ENCODE results near the gene KMT5C. TPM values are rescaled to one million over a fixed set of nuclear protein-coding genes. Genes with fewer than 3 reads are reported as not detected.

KMT5C gene
- total and polyA plus RNA-seq, 9 donors, result 13.4 to 34.1 (median 23.2) TPM

DNA sequence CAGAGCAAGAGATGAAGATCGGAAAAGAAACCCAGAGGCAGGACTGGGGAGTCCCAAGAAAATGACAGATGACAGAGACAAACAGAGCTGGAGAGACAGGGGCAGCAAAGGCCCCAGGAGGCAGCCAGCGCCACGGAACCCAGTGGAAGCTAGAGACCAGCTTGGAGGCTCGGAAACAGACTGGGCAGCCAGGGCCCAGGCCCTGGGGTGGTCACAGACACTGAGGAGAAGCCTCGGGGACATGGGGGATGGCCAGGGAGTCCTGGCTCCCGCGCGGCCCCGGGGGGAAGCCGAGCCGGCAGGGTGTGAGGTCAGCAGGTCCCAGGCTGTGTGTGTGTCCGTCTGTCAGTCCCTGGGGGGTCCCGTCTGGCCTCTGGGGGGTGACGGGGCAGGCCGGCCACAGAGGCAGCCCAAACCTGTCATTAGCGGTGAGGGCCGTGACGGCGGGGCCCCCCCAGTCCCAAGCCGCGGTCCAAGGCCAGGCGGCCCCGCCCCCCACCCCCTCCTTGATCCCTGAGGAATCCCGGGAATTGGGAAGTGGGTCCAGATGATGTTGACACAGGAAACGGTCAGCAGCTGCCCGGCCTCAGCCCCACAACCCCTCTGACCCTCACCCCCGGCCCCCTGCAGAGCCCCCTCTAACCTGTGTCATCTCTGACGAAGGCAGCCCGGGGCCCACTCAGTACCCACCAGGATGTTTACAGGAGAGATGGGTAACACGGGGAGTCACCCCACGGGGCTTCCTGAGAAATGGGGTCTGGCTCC, 34.5 kb downstream of the KMT5C start:
- no peak overlapping the region for H3K27ac ChIP-seq (ENCODE audit: low read length)
- H3K4me3 ChIP-seq (ENCODE audit: low read length), result no peak overlapping the region
- no peaks in the 10 kb centered on the region for H3K36me3 ChIP-seq (ENCODE audit: control insufficient read depth, insufficient read depth, low read length)
- peaks cover 77% of the 10 kb centered on the region for H3K27me3 ChIP-seq (ENCODE audit: control insufficient read depth, insufficient read depth, low read length)
- H3K9me3 ChIP-seq (replicated peaks; ENCODE audit: control insufficient read depth, low read depth, low read length), result no peaks in the 10 kb centered on the region
- WGBS (ENCODE audit: insufficient coverage), result 8% methylated on average over 22 of the region's 31 CpGs
- DNase-seq, result no peak
- peaks cover 49% of the 10 kb centered on the region for H3K4me1 ChIP-seq (ENCODE audit: control insufficient read depth, insufficient read depth, low read length)

- no peaks in the 10 kb centered on the region for H3K36me3 ChIP-seq (ENCODE audit: control insufficient read depth, insufficient read depth, low read length)
- no peaks in the 10 kb centered on the region for H3K9me3 ChIP-seq (replicated peaks; ENCODE audit: control insufficient read depth, low read depth, low read length)
- no peak within 1 kb of the TSS for H3K27ac ChIP-seq (ENCODE audit: low read length)
- DNase-seq, result no peak
- H3K4me1 ChIP-seq (ENCODE audit: control insufficient read depth, insufficient read depth, low read length), result peaks cover 45% of the 10 kb centered on the region
- H3K27me3 ChIP-seq (ENCODE audit: control insufficient read depth, insufficient read depth, low read length), result peaks cover 58% of the 10 kb centered on the region
- no peak within 1 kb of the TSS for H3K4me3 ChIP-seq (ENCODE audit: low read length)
- 48% methylated on average over 18 of the region's 21 CpGs for whole genome bisulfite sequencing (ENCODE audit: insufficient coverage)
Observed at GRCh38 chr19:55376241-55376933, 36.7 kb downstream of the KMT5C start, which contains the start of gene TMEM190. Gene TMEM190, plus strand, starts transcription at chr19:55376826. Its CDS starts 28 bp downstream, at chr19:55376854.

GRCh38 chr19:55377356-55378131, 37.9 kb downstream of the KMT5C start:
- peaks cover 43% of the 10 kb centered on the region for H3K4me1 ChIP-seq (ENCODE audit: control insufficient read depth, insufficient read depth, low read length)
- H3K9me3 ChIP-seq (replicated peaks; ENCODE audit: control insufficient read depth, low read depth, low read length), result no peaks in the 10 kb centered on the region
- H3K36me3 ChIP-seq (ENCODE audit: control insufficient read depth, insufficient read depth, low read length), result no peaks in the 10 kb centered on the region
- no peak overlapping the region for H3K4me3 ChIP-seq (ENCODE audit: low read length)
- no peak overlapping the region for H3K27ac ChIP-seq (ENCODE audit: low read length)
- 6% methylated on average over 43 of the region's 43 CpGs for WGBS (ENCODE audit: insufficient coverage)
- DNase-seq, result peak; percentile 48
- H3K27me3 ChIP-seq (ENCODE audit: control insufficient read depth, insufficient read depth, low read length), result peaks cover 46% of the 10 kb centered on the region

DNA sequence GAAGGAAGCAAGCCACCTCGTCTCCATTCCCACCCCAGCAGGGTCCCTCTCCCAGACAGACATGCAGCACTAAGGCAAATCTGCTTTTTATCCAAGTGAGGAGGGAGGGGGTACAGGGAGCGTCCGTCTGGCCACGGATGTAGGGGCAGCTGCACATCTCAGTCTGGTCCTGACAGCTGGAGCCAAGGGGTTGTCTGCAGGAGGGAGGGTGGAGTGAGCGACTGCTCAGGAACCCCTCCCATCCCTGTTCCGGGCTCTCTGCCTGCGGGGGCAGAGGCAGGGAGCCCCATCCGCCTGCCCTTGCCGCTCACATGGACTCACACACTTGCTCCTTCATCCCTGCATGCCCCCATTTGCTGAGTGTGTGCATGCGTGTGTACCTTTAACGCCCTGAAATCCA, 39.5 kb downstream of the KMT5C start:
- Histone ChIP-seq H3K4me1 (ENCODE audit: control insufficient read depth, insufficient read depth, low read length) (peaks cover 39% of the 10 kb centered on the region), H3K27ac (ENCODE audit: low read length) (no peak overlapping the region), H3K4me3 (ENCODE audit: low read length) (no peak overlapping the region), H3K27me3 (ENCODE audit: control insufficient read depth, insufficient read depth, low read length) (peaks cover 32% of the 10 kb centered on the region), H3K9me3 (replicated peaks; ENCODE audit: control insufficient read depth, low read depth, low read length) (no peaks in the 10 kb centered on the region), H3K36me3 (ENCODE audit: control insufficient read depth, insufficient read depth, low read length) (no peaks in the 10 kb centered on the region)
- DNase-seq, result peak; percentile 87
- 56% methylated on average over 3 of the region's 11 CpGs for WGBS (ENCODE audit: insufficient coverage)

GRCh38 chr19:55382013-55382412, 42.3 kb downstream of the KMT5C start:
- 97% methylated on average over 5 of the region's 5 CpGs for WGBS (ENCODE audit: insufficient coverage)
- Histone ChIP-seq H3K36me3 (ENCODE audit: control insufficient read depth, insufficient read depth, low read length) (peaks cover 6% of the 10 kb centered on the region), H3K4me3 (ENCODE audit: low read length) (no peak overlapping the region), H3K27ac (ENCODE audit: low read length) (no peak overlapping the region), H3K9me3 (replicated peaks; ENCODE audit: control insufficient read depth, low read depth, low read length) (no peaks in the 10 kb centered on the region), H3K27me3 (ENCODE audit: control insufficient read depth, insufficient read depth, low read length) (peaks cover 12% of the 10 kb centered on the region), H3K4me1 (ENCODE audit: control insufficient read depth, insufficient read depth, low read length) (peaks cover 47% of the 10 kb centered on the region)
- DNase-seq, result no peak

GRCh38 chr19:55382522-55383054, 42.9 kb downstream of the KMT5C start:
- Histone ChIP-seq H3K36me3 (ENCODE audit: control insufficient read depth, insufficient read depth, low read length) (peaks cover 12% of the 10 kb centered on the region), H3K9me3 (replicated peaks; ENCODE audit: control insufficient read depth, low read depth, low read length) (no peaks in the 10 kb centered on the region), H3K4me3 (ENCODE audit: low read length) (no peak overlapping the region), H3K27me3 (ENCODE audit: control insufficient read depth, insufficient read depth, low read length) (peaks cover 10% of the 10 kb centered on the region), H3K27ac (ENCODE audit: low read length) (no peak overlapping the region), H3K4me1 (ENCODE audit: control insufficient read depth, insufficient read depth, low read length) (peaks cover 48% of the 10 kb centered on the region)
- no CpG with 5 or more reads among the region's 3 CpGs for WGBS (ENCODE audit: insufficient coverage)
- DNase-seq, result no peak

GRCh38 chr19:55383279-55384130, 43.8 kb downstream of the KMT5C start:
- H3K4me3 ChIP-seq (ENCODE audit: low read length), result peak overlapping the region; percentile 38
- DNase-seq, result peak; percentile 72
- peaks cover 51% of the 10 kb centered on the region for H3K4me1 ChIP-seq (ENCODE audit: control insufficient read depth, insufficient read depth, low read length)
- H3K27me3 ChIP-seq (ENCODE audit: control insufficient read depth, insufficient read depth, low read length), result peaks cover 2% of the 10 kb centered on the region
- WGBS (ENCODE audit: insufficient coverage), result 1% methylated on average over 82 of the region's 88 CpGs
- H3K36me3 ChIP-seq (ENCODE audit: control insufficient read depth, insufficient read depth, low read length), result peaks cover 21% of the 10 kb centered on the region
- H3K9me3 ChIP-seq (replicated peaks; ENCODE audit: control insufficient read depth, low read depth, low read length), result no peaks in the 10 kb centered on the region
- H3K27ac ChIP-seq (ENCODE audit: low read length), result peak overlapping the region; percentile 3

- Histone ChIP-seq H3K27me3 (ENCODE audit: control insufficient read depth, insufficient read depth, low read length) (no peaks in the 10 kb centered on the region), H3K9me3 (replicated peaks; ENCODE audit: control insufficient read depth, low read depth, low read length) (no peaks in the 10 kb centered on the region), H3K4me1 (ENCODE audit: control insufficient read depth, insufficient read depth, low read length) (peaks cover 49% of the 10 kb centered on the region), H3K36me3 (ENCODE audit: control insufficient read depth, insufficient read depth, low read length) (peaks cover 29% of the 10 kb centered on the region), H3K4me3 (ENCODE audit: low read length) (peak within 1 kb of the TSS; percentile 98), H3K27ac (ENCODE audit: low read length) (peak within 1 kb of the TSS; percentile 99)
- 20% methylated on average over 72 of the region's 72 CpGs for WGBS (ENCODE audit: insufficient coverage)
- DNase-seq, result no peak
Observed at GRCh38 chr19:55384131-55384919, 44.6 kb downstream of the KMT5C start, which contains the start of gene TMEM238. Gene TMEM238, minus strand, starts transcription at chr19:55384292. Its CDS starts 33 bp downstream, at chr19:55384259.

Data from muscle of leg (tissue), 11 donors.